ENCODE data around the gene SIGLEC9.

The SIGLEC9 gene

DNA sequence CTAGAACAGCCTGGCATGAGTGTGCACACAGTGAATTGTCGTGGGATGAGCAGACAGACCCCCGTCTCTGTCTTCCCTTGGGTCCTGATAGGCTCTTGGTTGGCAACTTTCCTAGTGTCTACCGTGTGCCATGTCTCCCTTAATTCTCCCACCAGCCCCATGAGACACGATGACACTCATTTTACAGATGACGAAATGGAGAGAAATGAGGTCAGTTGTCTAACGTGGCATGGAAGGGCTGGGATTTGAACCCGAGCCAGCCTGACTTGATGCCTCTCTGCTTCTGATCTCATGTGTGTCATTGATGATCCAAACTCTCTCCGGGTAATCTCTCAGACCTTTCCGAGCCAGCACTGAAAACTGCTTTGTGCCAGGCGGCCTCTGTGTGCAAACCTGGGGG, 33.6 kb upstream of the SIGLEC9 start:
- Histone ChIP-seq H3K27ac (ENCODE audit: low read depth, low read length, poor library complexity, severe bottlenecking) (no peak overlapping the region), H3K9me3 (ENCODE audit: low read length) (no peaks in the 10 kb centered on the region), H3K4me3 (ENCODE audit: low read depth, low read length, poor library complexity, severe bottlenecking) (no peak overlapping the region), H3F3A (ENCODE audit: insufficient read depth, low read length) (no peaks in the 10 kb centered on the region), H3K27me3 (ENCODE audit: insufficient read depth, low read length) (no peaks in the 10 kb centered on the region), H3K9ac (ENCODE audit: low read length) (no peak overlapping the region), H2AFZ (ENCODE audit: low read length) (no peak overlapping the region), H3K79me2 (ENCODE audit: insufficient read depth, low read length) (no peaks in the 10 kb centered on the region), H3K9me2 (ENCODE audit: low read depth, low read length) (no peaks in the 10 kb centered on the region), H3K36me3 (ENCODE audit: insufficient read depth, low read length) (no peaks in the 10 kb centered on the region; the same call in 1 of the 2 replicates), H3K4me2 (ENCODE audit: low read length) (no peak overlapping the region), H4K20me1 (ENCODE audit: insufficient read depth, low read length) (no peaks in the 10 kb centered on the region), H3K4me1 (ENCODE audit: insufficient read depth, low read length, severe bottlenecking) (no peaks in the 10 kb centered on the region)
- no peak for TF ChIP-seq CTCF (IDR thresholded peaks at IDR 0.05; ENCODE audit: low read length)
- TF ChIP-seq EZH2 (IDR thresholded peaks at IDR 0.05; ENCODE audit: borderline replicate concordance, low read length), result no peak

DNA sequence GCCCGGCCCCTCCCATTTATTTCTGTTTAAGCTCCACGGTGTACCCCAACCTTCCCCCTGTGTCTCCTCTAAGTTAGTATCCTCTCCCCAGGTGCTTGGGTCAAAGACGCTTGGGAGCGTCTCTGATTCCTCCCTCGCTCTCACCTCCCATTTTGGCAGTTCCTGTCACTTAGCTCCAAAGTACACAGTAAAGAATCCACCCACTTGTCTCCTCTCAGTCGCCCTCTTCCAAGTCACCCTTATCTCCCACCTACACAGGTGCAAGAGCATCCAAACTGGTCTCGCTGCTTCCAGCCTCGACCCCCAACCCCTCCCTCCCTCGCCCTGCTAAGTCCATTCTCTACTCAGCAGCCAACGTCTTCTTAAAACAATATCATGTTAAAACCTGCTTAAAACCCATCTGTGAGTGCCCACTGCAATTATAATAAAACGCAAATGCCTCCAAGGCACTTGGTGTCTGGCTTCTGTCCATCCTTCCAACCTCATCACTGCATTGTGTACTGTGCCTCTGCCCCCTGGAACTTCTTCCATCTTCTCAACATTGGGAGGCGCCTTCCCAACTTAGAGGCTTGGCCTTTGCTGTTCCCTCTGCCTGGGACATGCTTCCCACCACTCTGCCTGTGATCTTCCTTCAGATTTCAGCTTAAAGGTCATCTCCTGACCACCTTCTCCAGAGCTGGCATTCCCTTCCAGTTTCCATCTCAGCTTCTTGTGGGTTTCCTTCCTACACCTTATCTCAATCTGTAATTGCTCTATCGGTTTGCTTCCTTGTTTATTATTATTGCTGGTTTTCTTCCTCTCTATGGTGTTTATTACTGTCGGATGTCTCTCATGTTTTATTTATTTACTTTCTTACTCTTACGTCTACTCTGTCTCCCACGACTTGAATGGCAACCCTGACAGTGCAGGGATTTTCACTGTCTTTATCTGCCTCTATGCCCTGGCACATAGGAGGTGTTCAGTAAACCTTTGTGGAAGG, 32.5 kb upstream of the SIGLEC9 start:
- no peak overlapping the region for H3K4me2 ChIP-seq (ENCODE audit: low read length)
- no peaks in the 10 kb centered on the region for H3K9me3 ChIP-seq (ENCODE audit: low read length)
- H3K9ac ChIP-seq (ENCODE audit: low read length), result no peak overlapping the region
- no peaks in the 10 kb centered on the region; the same call in 1 of the 2 replicates for H3K36me3 ChIP-seq (ENCODE audit: insufficient read depth, low read length)
- H3K27ac ChIP-seq (ENCODE audit: low read depth, low read length, poor library complexity, severe bottlenecking), result no peak overlapping the region
- H3K4me3 ChIP-seq (ENCODE audit: low read depth, low read length, poor library complexity, severe bottlenecking), result no peak overlapping the region
- H4K20me1 ChIP-seq (ENCODE audit: insufficient read depth, low read length), result no peaks in the 10 kb centered on the region
- H3K4me1 ChIP-seq (ENCODE audit: insufficient read depth, low read length, severe bottlenecking), result no peaks in the 10 kb centered on the region
- no peaks in the 10 kb centered on the region for H3K27me3 ChIP-seq (ENCODE audit: insufficient read depth, low read length)
- H3K9me2 ChIP-seq (ENCODE audit: low read depth, low read length), result no peaks in the 10 kb centered on the region
- H3F3A ChIP-seq (ENCODE audit: insufficient read depth, low read length), result no peaks in the 10 kb centered on the region
- H3K79me2 ChIP-seq (ENCODE audit: insufficient read depth, low read length), result no peaks in the 10 kb centered on the region
- TF ChIP-seq EZH2 (IDR thresholded peaks at IDR 0.05; ENCODE audit: borderline replicate concordance, low read length) (no peak), CTCF (IDR thresholded peaks at IDR 0.05; ENCODE audit: low read length) (no peak)
- H2AFZ ChIP-seq (ENCODE audit: low read length), result no peak overlapping the region

- Histone ChIP-seq H3K4me3 (ENCODE audit: low read depth, low read length, poor library complexity, severe bottlenecking) (no peak overlapping the region), H3K9me3 (ENCODE audit: low read length) (no peaks in the 10 kb centered on the region), H2AFZ (ENCODE audit: low read length) (no peak overlapping the region), H3K79me2 (ENCODE audit: insufficient read depth, low read length) (no peaks in the 10 kb centered on the region), H4K20me1 (ENCODE audit: insufficient read depth, low read length) (no peaks in the 10 kb centered on the region), H3K9ac (ENCODE audit: low read length) (no peak overlapping the region), H3K9me2 (ENCODE audit: low read depth, low read length) (no peaks in the 10 kb centered on the region), H3K4me2 (ENCODE audit: low read length) (no peak overlapping the region), H3K36me3 (ENCODE audit: insufficient read depth, low read length) (peaks cover 5% of the 10 kb centered on the region), H3F3A (ENCODE audit: insufficient read depth, low read length) (no peaks in the 10 kb centered on the region), H3K27ac (ENCODE audit: low read depth, low read length, poor library complexity, severe bottlenecking) (no peak overlapping the region), H3K27me3 (ENCODE audit: insufficient read depth, low read length) (no peaks in the 10 kb centered on the region), H3K4me1 (ENCODE audit: insufficient read depth, low read length, severe bottlenecking) (no peaks in the 10 kb centered on the region)
- TF ChIP-seq EZH2 (IDR thresholded peaks at IDR 0.05; ENCODE audit: borderline replicate concordance, low read length) (no peak), CTCF (IDR thresholded peaks at IDR 0.05; ENCODE audit: low read length) (no peak)
Observed at GRCh38 chr19:51093101-51093500, 31.6 kb upstream of the SIGLEC9 start.
